Astrocyte (in vitro differentiated cells and primary cell): ENCODE results near the gene AGPAT4.

ENCODE experiments used
- CTCF ChIP-seq: IDR thresholded peaks from 2 replicates; pipeline ENCODE4 v1.5.1; 2011; ENCODE audit warnings: low read depth, mild to moderate bottlenecking, inconsistent platforms, low read length, moderate library complexity; ENCODE audit not compliant: insufficient read depth
- EZH2 ChIP-seq: IDR thresholded peaks from 2 replicates; pipeline ENCODE4 v1.6.1; 2012; ENCODE audit warnings: mild to moderate bottlenecking, low read length, inconsistent platforms; ENCODE audit not compliant: insufficient read depth

GRCh38 chr6:161153725-161154124, 120.1 kb downstream of the AGPAT4 start:
- no peak for TF ChIP-seq CTCF
- no peak for TF ChIP-seq EZH2
